Subcutaneous adipose tissue (tissue), 4 donors: ENCODE measurements around the gene MARCO. TPM values are rescaled to one million over a fixed set of nuclear protein-coding genes. Genes with fewer than 3 reads are reported as not detected.

Experiments
- CTCF ChIP-seq: fragments of 450-650 bp; IDR thresholded peaks from one replicate; pipeline ENCODE4 v1.5.1; 2016; ENCODE audit warnings: low read depth, mild to moderate bottlenecking, control low read depth, antibody characterized with exemption, moderate library complexity
- total RNA-seq, 4 donors: library from RNA; depleted of rRNA; stranded (reverse); fragments of >200 nt; gene quantifications; one replicate each; pipeline ENCODE4 v1.1.0, GENCODE V29; 2016

MARCO gene
- total RNA-seq, 4 donors from 2014 or later = 19.6 to 84.8 (median 22.7) TPM

GRCh38 chr2:118983915-118984314, 41.9 kb downstream of the MARCO start:
- TF ChIP-seq CTCF = no peak

GRCh38 chr2:118986738-118987137, 44.7 kb downstream of the MARCO start:
- no peak for TF ChIP-seq CTCF

- TF ChIP-seq CTCF = no peak
Observed at GRCh38 chr2:118987886-118988285, 45.9 kb downstream of the MARCO start.

- no peak for TF ChIP-seq CTCF
Observed at GRCh38 chr2:118988706-118989105, 46.7 kb downstream of the MARCO start.

GRCh38 chr2:118989481-118989880, 47.5 kb downstream of the MARCO start:
- TF ChIP-seq CTCF = no peak

- TF ChIP-seq CTCF = no peak
Observed at GRCh38 chr2:118990757-118991545, 49.0 kb downstream of the MARCO start.

GRCh38 chr2:118991554-118991953, 49.6 kb downstream of the MARCO start:
- no peak for TF ChIP-seq CTCF
